WTC11 (cell line): ENCODE results near the gene PROCA1. TPM values are rescaled to one million over a fixed set of nuclear protein-coding genes. Genes with fewer than 3 reads are reported as not detected.

Source experiments
- ATAC-seq: fragments of 200-7000 bp; cut with Tn5 transposase; 2 replicates; pipeline ENCODE4 v1.10.0; 2021; ENCODE audit warnings: mild to moderate bottlenecking, moderate library complexity
- CTCF ChIA-PET: fragments of 300-600 bp; sonication (Branson Sonifier 250); formaldehyde crosslinking; loops from one replicate; lab custom pipeline; 2021; ENCODE audit warnings: antibody characterized with exemption; lab: Charles Lee
- POLR2A ChIA-PET: fragments of 350-600 bp; sonication (Branson Sonifier 250); formaldehyde crosslinking; loops from one replicate; lab custom pipeline; 2021; ENCODE audit warnings: antibody characterized with exemption; lab: Charles Lee
- DNase-seq: peaks from one replicate; pipeline ENCODE4 v3.0.0; 2021; ENCODE audit warnings: low spot score
- H3K27ac Mint-ChIP-seq: 2 replicates; pipeline ENCODE4 v1.8.0; 2021; ENCODE audit warnings: mixed read lengths
- H3K27me3 Mint-ChIP-seq: 2 replicates; pipeline ENCODE4 v1.8.0; 2021; ENCODE audit warnings: low read depth, mild to moderate bottlenecking, moderate library complexity, mixed read lengths
- H3K36me3 Mint-ChIP-seq: 2 replicates; pipeline ENCODE4 v1.8.0; 2021; ENCODE audit warnings: mixed read lengths
- H3K4me1 Mint-ChIP-seq: 2 replicates; pipeline ENCODE4 v1.8.0; 2022; ENCODE audit warnings: mixed read lengths
- H3K4me3 Mint-ChIP-seq: 2 replicates; pipeline ENCODE4 v1.8.0; 2021; ENCODE audit warnings: mild to moderate bottlenecking, moderate library complexity, mixed read lengths
- H3K9me3 Mint-ChIP-seq: 2 replicates; pipeline ENCODE4 v1.8.0; 2021; ENCODE audit warnings: mixed read lengths
- AFF4 ChIP-seq: sonication (generic); formaldehyde crosslinking; IDR thresholded peaks from 2 replicates; pipeline ENCODE4 v1.8.1; 2023; ENCODE audit warnings: mild to moderate bottlenecking, missing genetic modification reagents, borderline replicate concordance
- ATF1 ChIP-seq: sonication (generic); formaldehyde crosslinking; IDR thresholded peaks from 2 replicates; pipeline ENCODE4 v1.8.1; 2023; ENCODE audit warnings: mild to moderate bottlenecking, moderate library complexity, missing genetic modification reagents
- E2F5 ChIP-seq: sonication (generic); formaldehyde crosslinking; IDR thresholded peaks from 2 replicates; pipeline ENCODE4 v1.8.1; 2022; ENCODE audit warnings: mild to moderate bottlenecking, moderate library complexity, missing genetic modification reagents
- FOXJ3 ChIP-seq: sonication (generic); formaldehyde crosslinking; IDR thresholded peaks from 2 replicates; pipeline ENCODE4 v1.9.0; 2021; ENCODE audit warnings: missing genetic modification reagents, mild to moderate bottlenecking, borderline replicate concordance
- FOXK1 ChIP-seq: sonication (generic); formaldehyde crosslinking; IDR thresholded peaks from 2 replicates; pipeline ENCODE4 v1.8.0; 2022; ENCODE audit warnings: mild to moderate bottlenecking, moderate library complexity, missing genetic modification reagents
- GABPB1 ChIP-seq: sonication (generic); formaldehyde crosslinking; IDR thresholded peaks from 2 replicates; pipeline ENCODE4 v1.8.1; 2023; ENCODE audit warnings: mild to moderate bottlenecking, missing genetic modification reagents
- IRF2 ChIP-seq: sonication (generic); formaldehyde crosslinking; IDR thresholded peaks from 2 replicates; pipeline ENCODE4 v1.8.0; 2022; ENCODE audit warnings: low read depth, missing genetic modification reagents, borderline replicate concordance
- JUN ChIP-seq: sonication (generic); formaldehyde crosslinking; IDR thresholded peaks from 2 replicates; pipeline ENCODE4 v1.8.0; 2023; ENCODE audit warnings: mild to moderate bottlenecking, missing genetic modification reagents
- MLX ChIP-seq: sonication (generic); formaldehyde crosslinking; IDR thresholded peaks from 2 replicates; pipeline ENCODE4 v1.8.1; 2023; ENCODE audit warnings: mild to moderate bottlenecking, missing genetic modification reagents, moderate library complexity
- NFE2L1 ChIP-seq: sonication (generic); formaldehyde crosslinking; IDR thresholded peaks from 2 replicates; pipeline ENCODE4 v1.8.1; 2023; ENCODE audit warnings: missing genetic modification reagents
- NR1H2 ChIP-seq: sonication (generic); formaldehyde crosslinking; IDR thresholded peaks from 2 replicates; pipeline ENCODE4 v1.9.0; 2021; ENCODE audit warnings: mild to moderate bottlenecking, moderate library complexity, missing genetic modification reagents
- OVOL2 ChIP-seq: fragments of 250-450 bp; sonication (Bioruptor Pico); IDR thresholded peaks from 2 replicates; pipeline ENCODE4 v1.9.0; 2021; ENCODE audit warnings: mild to moderate bottlenecking, borderline replicate concordance
- PRRX2 ChIP-seq: fragments of 250-450 bp; sonication (Bioruptor Pico); IDR thresholded peaks from 2 replicates; pipeline ENCODE4 v1.8.0; 2021; ENCODE audit warnings: mild to moderate bottlenecking
- TCF7 ChIP-seq: sonication (generic); formaldehyde crosslinking; IDR thresholded peaks from 2 replicates; pipeline ENCODE4 v1.8.0; 2022; ENCODE audit warnings: mild to moderate bottlenecking, low read depth, missing genetic modification reagents, moderate library complexity
- USF1 ChIP-seq: sonication (generic); formaldehyde crosslinking; IDR thresholded peaks from 2 replicates; pipeline ENCODE4 v1.8.0; 2022; ENCODE audit warnings: mild to moderate bottlenecking, missing genetic modification reagents
- ZNF232 ChIP-seq: sonication (generic); formaldehyde crosslinking; IDR thresholded peaks from 2 replicates; pipeline ENCODE4 v1.8.0; 2022; ENCODE audit warnings: mild to moderate bottlenecking, missing genetic modification reagents
- total RNA-seq: library from RNA; stranded (reverse); gene quantifications from 3 replicates; pipeline ENCODE4 v1.2.3, GENCODE V29; 2021
- TF ChIP-seq, protein P1 (sequence below): fragments of 250-450 bp; sonication (Bioruptor Pico); IDR thresholded peaks from 2 replicates; pipeline ENCODE4 v1.9.0; 2021; ENCODE audit warnings: mild to moderate bottlenecking
- TF ChIP-seq, protein P2 (sequence below): fragments of 250-450 bp; sonication (Bioruptor Pico); IDR thresholded peaks from 2 replicates; pipeline ENCODE4 v1.9.0; 2021; ENCODE audit warnings: mild to moderate bottlenecking
- TF ChIP-seq, protein P3 (sequence below): sonication (generic); formaldehyde crosslinking; IDR thresholded peaks from 2 replicates; pipeline ENCODE4 v1.8.1; 2023; ENCODE audit warnings: mild to moderate bottlenecking, moderate library complexity, missing genetic modification reagents
- TF ChIP-seq, protein P4 (sequence below): sonication (generic); formaldehyde crosslinking; IDR thresholded peaks from 2 replicates; pipeline ENCODE4 v1.8.0; 2022; ENCODE audit warnings: missing genetic modification reagents

The PROCA1 gene
- total RNA-seq, 1 experiment from 2014 or later, result 28.4 TPM

DNA sequence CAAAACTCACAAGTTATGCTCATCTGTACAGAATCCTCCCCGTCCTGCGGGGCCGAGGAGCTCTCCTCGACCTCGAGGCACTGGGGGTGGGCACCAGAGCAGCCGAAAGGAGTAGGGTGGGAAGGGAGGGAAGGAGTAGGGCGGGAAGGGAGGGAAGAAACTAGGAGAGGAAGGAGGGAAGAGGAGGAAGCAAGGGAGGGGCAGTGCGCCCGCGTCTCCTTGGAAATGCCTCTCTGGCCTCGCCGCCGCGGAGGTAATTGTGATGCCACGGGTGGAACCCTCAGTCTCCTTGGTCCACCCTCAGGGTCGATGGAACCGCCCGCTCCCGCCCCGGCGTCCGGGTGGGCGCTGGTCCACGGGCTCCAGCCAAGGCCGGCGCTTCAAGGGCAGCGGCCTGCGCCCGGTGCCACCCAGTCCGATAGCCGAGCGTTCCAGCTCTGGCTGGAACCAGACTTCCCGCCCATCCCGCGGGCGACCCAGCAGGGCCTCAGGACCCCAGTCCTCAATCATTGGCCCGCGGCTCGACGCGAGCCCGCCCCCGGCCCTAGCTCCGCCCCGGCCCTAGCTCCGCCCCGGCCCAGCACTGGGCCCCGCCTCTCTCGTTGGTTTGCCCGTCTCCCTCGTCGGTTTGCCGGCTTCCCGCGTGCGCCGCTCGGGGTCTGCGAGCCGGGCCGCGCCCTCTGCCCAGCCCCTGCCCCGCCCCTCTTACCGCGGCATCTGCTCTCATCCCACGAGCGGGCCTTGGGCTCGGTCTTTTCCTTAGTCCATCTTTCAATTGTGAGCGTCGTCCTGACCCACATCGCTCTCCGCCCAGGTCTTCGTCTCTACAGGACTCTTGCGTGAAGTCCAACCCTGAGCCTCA lies 596 bp downstream of the PROCA1 start:
- POLR2A ChIA-PET, result interaction anchor here (0.6 to 3.5 kb wide), 22 partner anchors 9 to 1738 kb away, joined by 3 to 72 read pairs (median 5); partner anchors contain the start of genes BLTP2, NEK8, PHF12 and PIGS
- peak overlapping the region; percentile 100 for H3K27ac Mint-ChIP-seq
- H3K4me1 Mint-ChIP-seq, result peaks cover 32% of the 10 kb centered on the region
- peaks cover 23% of the 10 kb centered on the region for H3K36me3 Mint-ChIP-seq
- no peaks in the 10 kb centered on the region for H3K27me3 Mint-ChIP-seq
- no peaks in the 10 kb centered on the region for H3K9me3 Mint-ChIP-seq
- peak; percentile 88 for ATAC-seq
- peak overlapping the region; percentile 98 for H3K4me3 Mint-ChIP-seq
- peak; percentile 98 for DNase-seq
- CTCF ChIA-PET, result interaction anchor here (0.7 to 5.4 kb wide), 16 partner anchors 9 to 476 kb away, joined by 3 to 69 read pairs (median 4); partner anchors contain the start of genes BLTP2, NEK8, PHF12 and RPL23A
- TF ChIP-seq, protein P1, sequence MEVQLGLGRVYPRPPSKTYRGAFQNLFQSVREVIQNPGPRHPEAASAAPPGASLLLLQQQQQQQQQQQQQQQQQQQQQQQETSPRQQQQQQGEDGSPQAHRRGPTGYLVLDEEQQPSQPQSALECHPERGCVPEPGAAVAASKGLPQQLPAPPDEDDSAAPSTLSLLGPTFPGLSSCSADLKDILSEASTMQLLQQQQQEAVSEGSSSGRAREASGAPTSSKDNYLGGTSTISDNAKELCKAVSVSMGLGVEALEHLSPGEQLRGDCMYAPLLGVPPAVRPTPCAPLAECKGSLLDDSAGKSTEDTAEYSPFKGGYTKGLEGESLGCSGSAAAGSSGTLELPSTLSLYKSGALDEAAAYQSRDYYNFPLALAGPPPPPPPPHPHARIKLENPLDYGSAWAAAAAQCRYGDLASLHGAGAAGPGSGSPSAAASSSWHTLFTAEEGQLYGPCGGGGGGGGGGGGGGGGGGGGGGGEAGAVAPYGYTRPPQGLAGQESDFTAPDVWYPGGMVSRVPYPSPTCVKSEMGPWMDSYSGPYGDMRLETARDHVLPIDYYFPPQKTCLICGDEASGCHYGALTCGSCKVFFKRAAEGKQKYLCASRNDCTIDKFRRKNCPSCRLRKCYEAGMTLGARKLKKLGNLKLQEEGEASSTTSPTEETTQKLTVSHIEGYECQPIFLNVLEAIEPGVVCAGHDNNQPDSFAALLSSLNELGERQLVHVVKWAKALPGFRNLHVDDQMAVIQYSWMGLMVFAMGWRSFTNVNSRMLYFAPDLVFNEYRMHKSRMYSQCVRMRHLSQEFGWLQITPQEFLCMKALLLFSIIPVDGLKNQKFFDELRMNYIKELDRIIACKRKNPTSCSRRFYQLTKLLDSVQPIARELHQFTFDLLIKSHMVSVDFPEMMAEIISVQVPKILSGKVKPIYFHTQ (CRISPR knock-in tag), result 0 out of 2 replicates have a peak, but pooled peaks have one; percentile 56
- TF ChIP-seq FOXJ3 (CRISPR knock-in tag), result no peak
- no peak for TF ChIP-seq NFE2L1 (CRISPR knock-in tag)
- 0 out of 2 replicates have a peak, but pooled peaks have one; percentile 66 for TF ChIP-seq ZNF232 (CRISPR knock-in tag)
- peak; percentile 91 for TF ChIP-seq E2F5 (CRISPR knock-in tag)
- TF ChIP-seq GABPB1 (CRISPR knock-in tag), result no peak; the same call in 1 of the 2 replicates
- TF ChIP-seq TCF7, result no peak
- TF ChIP-seq FOXK1 (CRISPR knock-in tag), result peak; percentile 38; the same call in 1 of the 2 replicates
- TF ChIP-seq MLX (CRISPR knock-in tag), result no peak
- TF ChIP-seq, protein P2, sequence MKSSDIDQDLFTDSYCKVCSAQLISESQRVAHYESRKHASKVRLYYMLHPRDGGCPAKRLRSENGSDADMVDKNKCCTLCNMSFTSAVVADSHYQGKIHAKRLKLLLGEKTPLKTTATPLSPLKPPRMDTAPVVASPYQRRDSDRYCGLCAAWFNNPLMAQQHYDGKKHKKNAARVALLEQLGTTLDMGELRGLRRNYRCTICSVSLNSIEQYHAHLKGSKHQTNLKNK (CRISPR knock-in tag), result peak; percentile 75; the same call in 1 of the 2 replicates
- TF ChIP-seq, protein P3, sequence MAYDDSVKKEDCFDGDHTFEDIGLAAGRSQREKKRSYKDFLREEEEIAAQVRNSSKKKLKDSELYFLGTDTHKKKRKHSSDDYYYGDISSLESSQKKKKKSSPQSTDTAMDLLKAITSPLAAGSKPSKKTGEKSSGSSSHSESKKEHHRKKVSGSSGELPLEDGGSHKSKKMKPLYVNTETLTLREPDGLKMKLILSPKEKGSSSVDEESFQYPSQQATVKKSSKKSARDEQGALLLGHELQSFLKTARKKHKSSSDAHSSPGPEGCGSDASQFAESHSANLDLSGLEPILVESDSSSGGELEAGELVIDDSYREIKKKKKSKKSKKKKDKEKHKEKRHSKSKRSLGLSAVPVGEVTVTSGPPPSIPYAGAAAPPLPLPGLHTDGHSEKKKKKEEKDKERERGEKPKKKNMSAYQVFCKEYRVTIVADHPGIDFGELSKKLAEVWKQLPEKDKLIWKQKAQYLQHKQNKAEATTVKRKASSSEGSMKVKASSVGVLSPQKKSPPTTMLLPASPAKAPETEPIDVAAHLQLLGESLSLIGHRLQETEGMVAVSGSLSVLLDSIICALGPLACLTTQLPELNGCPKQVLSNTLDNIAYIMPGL (CRISPR knock-in tag), result peak; percentile 28; the same call in 1 of the 2 replicates
- TF ChIP-seq NR1H2 (CRISPR knock-in tag), result no peak
- peak; percentile 75; the same call in 1 of the 2 replicates for TF ChIP-seq PRRX2
- TF ChIP-seq JUN (CRISPR knock-in tag), result no peak; the same call in 1 of the 2 replicates
- peak; percentile 68; the same call in 1 of the 2 replicates for TF ChIP-seq USF1 (CRISPR knock-in tag)
- no peak for TF ChIP-seq AFF4 (CRISPR knock-in tag)
- TF ChIP-seq ATF1 (CRISPR knock-in tag), result no peak
- no peak for TF ChIP-seq OVOL2
- TF ChIP-seq, protein P4, sequence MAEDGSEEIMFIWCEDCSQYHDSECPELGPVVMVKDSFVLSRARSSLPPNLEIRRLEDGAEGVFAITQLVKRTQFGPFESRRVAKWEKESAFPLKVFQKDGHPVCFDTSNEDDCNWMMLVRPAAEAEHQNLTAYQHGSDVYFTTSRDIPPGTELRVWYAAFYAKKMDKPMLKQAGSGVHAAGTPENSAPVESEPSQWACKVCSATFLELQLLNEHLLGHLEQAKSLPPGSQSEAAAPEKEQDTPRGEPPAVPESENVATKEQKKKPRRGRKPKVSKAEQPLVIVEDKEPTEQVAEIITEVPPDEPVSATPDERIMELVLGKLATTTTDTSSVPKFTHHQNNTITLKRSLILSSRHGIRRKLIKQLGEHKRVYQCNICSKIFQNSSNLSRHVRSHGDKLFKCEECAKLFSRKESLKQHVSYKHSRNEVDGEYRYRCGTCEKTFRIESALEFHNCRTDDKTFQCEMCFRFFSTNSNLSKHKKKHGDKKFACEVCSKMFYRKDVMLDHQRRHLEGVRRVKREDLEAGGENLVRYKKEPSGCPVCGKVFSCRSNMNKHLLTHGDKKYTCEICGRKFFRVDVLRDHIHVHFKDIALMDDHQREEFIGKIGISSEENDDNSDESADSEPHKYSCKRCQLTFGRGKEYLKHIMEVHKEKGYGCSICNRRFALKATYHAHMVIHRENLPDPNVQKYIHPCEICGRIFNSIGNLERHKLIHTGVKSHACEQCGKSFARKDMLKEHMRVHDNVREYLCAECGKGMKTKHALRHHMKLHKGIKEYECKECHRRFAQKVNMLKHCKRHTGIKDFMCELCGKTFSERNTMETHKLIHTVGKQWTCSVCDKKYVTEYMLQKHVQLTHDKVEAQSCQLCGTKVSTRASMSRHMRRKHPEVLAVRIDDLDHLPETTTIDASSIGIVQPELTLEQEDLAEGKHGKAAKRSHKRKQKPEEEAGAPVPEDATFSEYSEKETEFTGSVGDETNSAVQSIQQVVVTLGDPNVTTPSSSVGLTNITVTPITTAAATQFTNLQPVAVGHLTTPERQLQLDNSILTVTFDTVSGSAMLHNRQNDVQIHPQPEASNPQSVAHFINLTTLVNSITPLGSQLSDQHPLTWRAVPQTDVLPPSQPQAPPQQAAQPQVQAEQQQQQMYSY, result peak; percentile 97
- TF ChIP-seq IRF2 (CRISPR knock-in tag), result no peak
